ENCODE results near the gene F11.

DNA sequence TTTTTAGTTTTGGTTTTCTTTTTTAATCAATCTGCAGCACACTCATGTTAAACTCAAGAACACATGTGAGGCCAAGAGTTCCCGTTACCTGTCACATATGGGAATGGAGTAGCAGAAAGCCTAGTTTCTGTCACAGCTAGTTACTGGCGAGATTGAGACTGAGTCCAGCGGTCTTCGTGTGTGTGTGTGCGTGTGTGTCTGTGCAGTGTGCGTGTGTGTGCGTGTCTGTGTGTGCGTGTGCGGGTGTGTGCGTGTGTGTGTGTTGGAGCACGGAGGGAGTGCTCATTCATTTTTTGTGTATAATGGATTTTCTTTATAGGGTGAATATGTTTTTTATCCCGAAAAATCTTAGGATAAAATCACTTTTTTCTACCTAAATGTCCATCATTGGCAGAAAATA, 19.2 kb downstream of the F11 start:
- TF ChIP-seq, protein P1, sequence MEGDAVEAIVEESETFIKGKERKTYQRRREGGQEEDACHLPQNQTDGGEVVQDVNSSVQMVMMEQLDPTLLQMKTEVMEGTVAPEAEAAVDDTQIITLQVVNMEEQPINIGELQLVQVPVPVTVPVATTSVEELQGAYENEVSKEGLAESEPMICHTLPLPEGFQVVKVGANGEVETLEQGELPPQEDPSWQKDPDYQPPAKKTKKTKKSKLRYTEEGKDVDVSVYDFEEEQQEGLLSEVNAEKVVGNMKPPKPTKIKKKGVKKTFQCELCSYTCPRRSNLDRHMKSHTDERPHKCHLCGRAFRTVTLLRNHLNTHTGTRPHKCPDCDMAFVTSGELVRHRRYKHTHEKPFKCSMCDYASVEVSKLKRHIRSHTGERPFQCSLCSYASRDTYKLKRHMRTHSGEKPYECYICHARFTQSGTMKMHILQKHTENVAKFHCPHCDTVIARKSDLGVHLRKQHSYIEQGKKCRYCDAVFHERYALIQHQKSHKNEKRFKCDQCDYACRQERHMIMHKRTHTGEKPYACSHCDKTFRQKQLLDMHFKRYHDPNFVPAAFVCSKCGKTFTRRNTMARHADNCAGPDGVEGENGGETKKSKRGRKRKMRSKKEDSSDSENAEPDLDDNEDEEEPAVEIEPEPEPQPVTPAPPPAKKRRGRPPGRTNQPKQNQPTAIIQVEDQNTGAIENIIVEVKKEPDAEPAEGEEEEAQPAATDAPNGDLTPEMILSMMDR (IDR thresholded peaks at IDR 0.05), result no peak
- TF ChIP-seq EZH2 (IDR thresholded peaks at IDR 0.05; ENCODE audit: borderline replicate concordance, insufficient read depth, low read depth, low read length, poor library complexity, severe bottlenecking), result no peak
